GM23248 (cell line): ENCODE data around the gene CARD11. TPM values are rescaled to one million over a fixed set of nuclear protein-coding genes. Genes with fewer than 3 reads are reported as not detected.

Experiments
- DNase-seq: peaks from one replicate; pipeline ENCODE4 v3.0.0-alpha.2; 2015
- H2AFZ ChIP-seq: fragments of 200-600 bp; sonication (generic); 2 replicates; pipeline ENCODE4 v1.6.1; 2016; ENCODE audit warnings: antibody characterized with exemption
- H3F3A ChIP-seq: fragments of 200-600 bp; sonication (generic); 2 replicates; pipeline ENCODE4 v1.6.1; 2016; ENCODE audit warnings: mild to moderate bottlenecking, antibody characterized with exemption, mixed run types; ENCODE audit not compliant: insufficient read depth
- H3K27ac ChIP-seq: fragments of 200-600 bp; sonication (generic); 2 replicates; pipeline ENCODE4 v1.5.1; 2016; ENCODE audit warnings: mild to moderate bottlenecking
- H3K27me3 ChIP-seq: fragments of 200-600 bp; sonication (generic); replicated peaks from 2 replicates; pipeline ENCODE4 v1.6.1; 2016; ENCODE audit warnings: mild to moderate bottlenecking; ENCODE audit not compliant: insufficient read depth
- H3K36me3 ChIP-seq: fragments of 200-600 bp; sonication (generic); 2 replicates; pipeline ENCODE4 v1.6.1; 2016; ENCODE audit warnings: low read depth, mild to moderate bottlenecking
- H3K4me1 ChIP-seq: fragments of 200-600 bp; sonication (generic); 2 replicates; pipeline ENCODE4 v1.6.1; 2016; ENCODE audit warnings: mild to moderate bottlenecking; ENCODE audit not compliant: insufficient read depth
- H3K4me2 ChIP-seq: fragments of 200-600 bp; sonication (generic); one replicate; pipeline ENCODE4 v1.6.1; 2016; ENCODE audit warnings: mild to moderate bottlenecking; ENCODE audit not compliant: unreplicated experiment
- H3K4me3 ChIP-seq: fragments of 200-600 bp; sonication (generic); 2 replicates; pipeline ENCODE4 v1.5.1; 2016; ENCODE audit warnings: mild to moderate bottlenecking
- H3K79me2 ChIP-seq: fragments of 200-600 bp; sonication (generic); 2 replicates; pipeline ENCODE4 v1.6.1; 2016; ENCODE audit warnings: mild to moderate bottlenecking; ENCODE audit not compliant: insufficient read depth
- H3K9ac ChIP-seq: fragments of 200-600 bp; sonication (generic); 2 replicates; pipeline ENCODE4 v1.6.1; 2016; ENCODE audit warnings: mild to moderate bottlenecking
- H3K9me2 ChIP-seq: fragments of 200-600 bp; sonication (generic); 2 replicates; pipeline ENCODE4 v1.6.1; 2016; ENCODE audit warnings: mixed run types, mild to moderate bottlenecking, moderate library complexity; ENCODE audit not compliant: insufficient read depth
- H3K9me3 ChIP-seq: fragments of 200-600 bp; sonication (generic); one replicate; pipeline ENCODE4 v1.6.1; 2017; ENCODE audit warnings: low read depth
- H4K20me1 ChIP-seq: fragments of 200-600 bp; sonication (generic); 2 replicates; pipeline ENCODE4 v1.6.0; 2016; ENCODE audit not compliant: insufficient read depth
- EZH2 ChIP-seq: fragments of 200-600 bp; sonication (generic); IDR thresholded peaks from 2 replicates; pipeline ENCODE4 v1.6.1; 2018; ENCODE audit warnings: antibody characterized with exemption, mild to moderate bottlenecking; ENCODE audit not compliant: insufficient read depth, poor library complexity, severe bottlenecking
- EZH2phosphoT487 ChIP-seq: fragments of 200-600 bp; sonication (generic); IDR thresholded peaks from 2 replicates; pipeline ENCODE4 v1.6.1; 2018; ENCODE audit warnings: antibody characterized with exemption, moderate library complexity, mild to moderate bottlenecking, low read depth; ENCODE audit not compliant: insufficient read depth
- WGBS, 2 experiments: methylation state at CpG; one replicate each; pipeline ENCODE4 v1.1.6; 2015 to 2017; ENCODE audit warnings: low lambda C conversion rate in 2 of 2, low coverage in 1 of 2; ENCODE audit errors: missing lambda C conversion rate in 2 of 2; 5-methylcytosine and 5-hydroxymethylcytosine counted together
- in situ Hi-C: fragments of 300-500 bp; cut with MboI; formaldehyde crosslinking; loops from 2 replicates; pipeline ENCODE4 v1.15.0; 2020
- polyA plus RNA-seq: library from polyadenylated mRNA; unstranded; fragments of >200 nt; fragmentation: Nextera tagmentation; extraction: Ambion mirVana; gene quantifications from 2 replicates; pipeline ENCODE4 v1.2.1, GENCODE V29; 2016
- total RNA-seq: library from RNA; depleted of rRNA; stranded (reverse); fragments of >200 nt; shearing (Covaris generic); gene quantifications from 2 replicates; pipeline ENCODE4 v1.2.3, GENCODE V29; 2014

CARD11 gene
- total and polyA plus RNA-seq, 2 experiments from 2014 or later: not detected

- no peak overlapping the region for H3K9ac ChIP-seq
- in situ Hi-C loops: no loop called here
- peaks cover 4% of the 10 kb centered on the region; the same call in 1 of the 2 replicates for H3K4me1 ChIP-seq
- no peaks in the 10 kb centered on the region for H3K36me3 ChIP-seq
- no peak overlapping the region for H3K27ac ChIP-seq
- DNase-seq: no peak
- no peaks in the 10 kb centered on the region for H3K9me2 ChIP-seq
- TF ChIP-seq EZH2 (no peak), EZH2phosphoT487 (no peak)
- H3K4me3 ChIP-seq: no peak overlapping the region
- H2AFZ ChIP-seq: no peak overlapping the region
- no peaks in the 10 kb centered on the region for H3K79me2 ChIP-seq
- H4K20me1 ChIP-seq: no peaks in the 10 kb centered on the region
- H3F3A ChIP-seq: no peaks in the 10 kb centered on the region
- H3K9me3 ChIP-seq: no peaks in the 10 kb centered on the region
- H3K4me2 ChIP-seq: no peak overlapping the region
- WGBS, 2 experiments: 76 to 83% methylated on average over 28 to 29 of the region's 29 CpGs
- peaks cover 4% of the 10 kb centered on the region; the same call in 1 of the 2 replicates for H3K27me3 ChIP-seq
These were observed 106.6 kb downstream of the CARD11 start for GRCh38 chr7:2936891-2937580.

- Histone ChIP-seq H3K79me2 (no peaks in the 10 kb centered on the region), H3K27ac (no peak overlapping the region), H3K9me2 (no peaks in the 10 kb centered on the region), H3K4me3 (no peak overlapping the region), H3K9me3 (no peaks in the 10 kb centered on the region), H3F3A (no peaks in the 10 kb centered on the region), H3K4me1 (peaks cover 4% of the 10 kb centered on the region; the same call in 1 of the 2 replicates), H3K27me3 (peaks cover 4% of the 10 kb centered on the region; the same call in 1 of the 2 replicates), H2AFZ (no peak overlapping the region), H3K36me3 (no peaks in the 10 kb centered on the region), H3K9ac (no peak overlapping the region), H4K20me1 (no peaks in the 10 kb centered on the region), H3K4me2 (no peak overlapping the region)
- 80 to 81% methylated on average over 8 of the region's 8 CpGs for WGBS, 2 experiments
- in situ Hi-C loops: no loop called here
- no peak for DNase-seq
- TF ChIP-seq EZH2 (no peak), EZH2phosphoT487 (no peak)
These were observed 107.4 kb downstream of the CARD11 start for GRCh38 chr7:2936301-2936700.

GRCh38 chr7:2934984-2935740 is 108.5 kb downstream of the CARD11 start:
- no peak overlapping the region for H3K4me2 ChIP-seq
- H4K20me1 ChIP-seq: no peaks in the 10 kb centered on the region
- H3K4me1 ChIP-seq: peaks cover 4% of the 10 kb centered on the region; the same call in 1 of the 2 replicates
- H3K27me3 ChIP-seq: no peaks in the 10 kb centered on the region
- in situ Hi-C loops: no loop called here
- 78 to 84% methylated on average over 20 of the region's 20 CpGs for WGBS, 2 experiments
- no peaks in the 10 kb centered on the region for H3F3A ChIP-seq
- no peaks in the 10 kb centered on the region for H3K36me3 ChIP-seq
- DNase-seq: no peak
- no peaks in the 10 kb centered on the region for H3K9me3 ChIP-seq
- no peak for TF ChIP-seq EZH2
- TF ChIP-seq EZH2phosphoT487: no peak
- H3K79me2 ChIP-seq: no peaks in the 10 kb centered on the region
- H3K27ac ChIP-seq: no peak overlapping the region
- H3K4me3 ChIP-seq: no peak overlapping the region
- H3K9me2 ChIP-seq: no peaks in the 10 kb centered on the region
- H2AFZ ChIP-seq: no peak overlapping the region
- H3K9ac ChIP-seq: no peak overlapping the region

GRCh38 chr7:2934211-2934731 is 109.4 kb downstream of the CARD11 start:
- peak; percentile 79 for DNase-seq
- in situ Hi-C loops: no loop called here
- TF ChIP-seq EZH2phosphoT487 (no peak), EZH2 (no peak)
- Histone ChIP-seq H3K27me3 (peaks cover under 1% of the 10 kb centered on the region; the same call in 1 of the 2 replicates), H3K9me2 (no peaks in the 10 kb centered on the region), H3F3A (no peaks in the 10 kb centered on the region), H3K4me2 (peak overlapping the region; percentile 17), H3K4me3 (no peak overlapping the region), H2AFZ (no peak overlapping the region), H3K27ac (no peak overlapping the region), H3K36me3 (no peaks in the 10 kb centered on the region), H3K9ac (no peak overlapping the region), H3K9me3 (no peaks in the 10 kb centered on the region), H3K4me1 (peaks cover 4% of the 10 kb centered on the region; the same call in 1 of the 2 replicates), H4K20me1 (no peaks in the 10 kb centered on the region), H3K79me2 (no peaks in the 10 kb centered on the region)
- whole genome bisulfite sequencing, 2 experiments: 53 to 61% methylated on average over 12 to 15 of the region's 15 CpGs
